ENCODE results near the gene C1QB.

- TF ChIP-seq CTCF (IDR thresholded peaks at IDR 0.05) (no peak), REST (IDR thresholded peaks at IDR 0.05; ENCODE audit: low read depth, low read length) (no peak), NRF1 (IDR thresholded peaks at IDR 0.05; ENCODE audit: low read depth, low read length) (no peak), PBX3 (IDR thresholded peaks at IDR 0.05) (no peak), RFX5 (IDR thresholded peaks at IDR 0.05; ENCODE audit: low read length) (no peak), SMC3 (IDR thresholded peaks at IDR 0.05; ENCODE audit: low read depth, low read length) (no peak), GABPA (IDR thresholded peaks at IDR 0.05; ENCODE audit: low read depth) (no peak), RCOR1 (IDR thresholded peaks at IDR 0.05; ENCODE audit: low read length) (no peak), YY1 (IDR thresholded peaks at IDR 0.05; ENCODE audit: low read depth) (no peak), SIN3A (IDR thresholded peaks at IDR 0.05; ENCODE audit: borderline replicate concordance, low read depth, low read length) (no peak), POLR2AphosphoS5 (IDR thresholded peaks at IDR 0.05; ENCODE audit: low read depth, low read length) (no peak), MAX (IDR thresholded peaks at IDR 0.05; ENCODE audit: low read depth) (no peak), FOXM1 (IDR thresholded peaks at IDR 0.05; ENCODE audit: low read depth) (no peak), ZBTB33 (IDR thresholded peaks at IDR 0.05; ENCODE audit: borderline replicate concordance, low read depth) (no peak)
Observed at GRCh38 chr1:22612671-22613571, 40.1 kb upstream of the C1QB start.

Data from SK-N-SH (cell line).